Immature natural killer cell (primary cell): ENCODE data around the gene THEMIS. TPM values are rescaled to one million over a fixed set of nuclear protein-coding genes. Genes with fewer than 3 reads are reported as not detected.
"Not testable (repeated sequence)": the region's sequence is repeated elsewhere in the genome, so short reads cannot be mapped to it uniquely, and the experiment has no call there.

Experiments
- DNase-seq, 3 donors: peaks; one replicate each; pipeline ENCODE4 v3.0.0; 2022; ENCODE audit warnings: mixed read lengths in 1 of 3
- H3K27ac Mint-ChIP-seq, 6 donors: one replicate each; pipeline ENCODE4 v1.8.0; 2020; ENCODE audit warnings: mixed read lengths in 6 of 6, mild to moderate bottlenecking in 5 of 6, inconsistent platforms in 4 of 6, moderate library complexity in 3 of 6
- H3K27me3 Mint-ChIP-seq, 3 donors: one replicate each; pipeline ENCODE4 v1.8.0; 2020 to 2021; ENCODE audit warnings: low read depth in 3 of 3, mild to moderate bottlenecking in 3 of 3, mixed read lengths in 3 of 3, moderate library complexity in 3 of 3, inconsistent platforms in 1 of 3
- H3K36me3 Mint-ChIP-seq, 3 donors: one replicate each; pipeline ENCODE4 v1.8.0; 2020; ENCODE audit warnings: mixed read lengths in 3 of 3, inconsistent platforms in 2 of 3, mild to moderate bottlenecking in 2 of 3
- H3K4me1 Mint-ChIP-seq, 2 donors: one replicate each; pipeline ENCODE4 v1.8.0; 2020; ENCODE audit warnings: inconsistent platforms in 2 of 2, mild to moderate bottlenecking in 2 of 2, mixed read lengths in 2 of 2, moderate library complexity in 1 of 2
- H3K4me3 Mint-ChIP-seq, 5 donors: one replicate each; pipeline ENCODE4 v1.8.0; 2020; ENCODE audit warnings: mild to moderate bottlenecking in 5 of 5, mixed read lengths in 5 of 5, inconsistent platforms in 3 of 5, moderate library complexity in 3 of 5
- H3K9me3 Mint-ChIP-seq, 6 donors: one replicate each; pipeline ENCODE4 v1.8.0; 2020; ENCODE audit warnings: mild to moderate bottlenecking in 6 of 6, mixed read lengths in 6 of 6, inconsistent platforms in 4 of 6, moderate library complexity in 3 of 6
- polyA plus RNA-seq, 3 donors: library from polyadenylated mRNA; unstranded; fragments of 300-500 nt; fragmentation: Illumina TruSeq; gene quantifications; one replicate each; pipeline ENCODE4 v1.2.3, GENCODE V29; 2021

Gene THEMIS
- polyA plus RNA-seq, 3 donors from 2014 or later, result 0.12 to 1.6 (median 0.57) TPM

DNA sequence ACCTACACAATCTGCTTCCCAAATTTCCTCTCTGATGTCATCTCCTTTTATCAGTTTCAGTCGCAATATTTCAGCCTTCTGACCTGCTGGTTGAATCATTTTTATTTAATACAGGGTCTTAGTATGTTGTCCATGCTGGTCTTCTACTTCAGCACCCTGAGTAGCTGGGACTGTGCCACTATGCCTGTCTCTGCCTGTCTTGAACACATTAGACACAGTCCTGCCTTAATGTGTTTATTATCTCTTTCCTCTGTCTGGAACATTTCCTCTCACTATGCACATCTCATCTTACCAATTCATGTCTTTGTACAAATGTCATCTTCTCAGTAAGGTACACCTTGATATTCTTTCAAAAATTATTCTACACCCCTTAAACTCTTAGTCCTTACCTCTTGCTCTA lies 106.5 kb downstream of the THEMIS start:
- no peak for DNase-seq
- H3K4me1 Mint-ChIP-seq, result peaks cover 0 to 1% of the 10 kb centered on the region in 2 donors
- H3K9me3 Mint-ChIP-seq, result no peaks in the 10 kb centered on the region
- H3K27ac Mint-ChIP-seq, result no peak overlapping the region
- no peak overlapping the region for H3K4me3 Mint-ChIP-seq
- peaks cover 0 to 3% (median 3%) of the 10 kb centered on the region in 3 donors for H3K27me3 Mint-ChIP-seq
- no peaks in the 10 kb centered on the region for H3K36me3 Mint-ChIP-seq

DNA sequence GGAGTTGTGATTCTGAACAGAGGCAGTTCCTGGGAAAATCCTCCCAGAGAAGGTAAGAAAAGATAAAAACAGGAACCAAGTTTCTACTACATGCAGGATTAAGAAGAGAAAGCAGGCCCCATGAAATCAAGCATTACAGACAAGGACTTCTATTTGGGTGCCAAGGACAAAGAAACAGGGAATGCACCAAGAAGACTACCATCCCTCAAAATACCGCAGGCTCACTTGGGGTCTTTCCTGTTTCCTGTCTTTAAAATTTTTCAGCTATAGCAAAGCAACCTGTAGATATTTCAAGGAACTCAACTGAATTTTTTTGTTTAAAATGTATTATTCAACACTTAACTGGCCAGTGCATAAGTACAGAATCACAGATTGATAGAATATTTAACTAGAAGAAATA lies 107.5 kb downstream of the THEMIS start:
- Mint-ChIP-seq H3K9me3 (peaks cover 0 to 1% (median 0%) of the 10 kb centered on the region in 6 donors), H3K4me1 (peaks cover 0 to 1% of the 10 kb centered on the region in 2 donors), H3K27ac (no peak overlapping the region), H3K4me3 (no peak overlapping the region), H3K36me3 (no peaks in the 10 kb centered on the region), H3K27me3 (peaks cover 0 to 3% (median 3%) of the 10 kb centered on the region in 3 donors)
- no peak for DNase-seq

DNA sequence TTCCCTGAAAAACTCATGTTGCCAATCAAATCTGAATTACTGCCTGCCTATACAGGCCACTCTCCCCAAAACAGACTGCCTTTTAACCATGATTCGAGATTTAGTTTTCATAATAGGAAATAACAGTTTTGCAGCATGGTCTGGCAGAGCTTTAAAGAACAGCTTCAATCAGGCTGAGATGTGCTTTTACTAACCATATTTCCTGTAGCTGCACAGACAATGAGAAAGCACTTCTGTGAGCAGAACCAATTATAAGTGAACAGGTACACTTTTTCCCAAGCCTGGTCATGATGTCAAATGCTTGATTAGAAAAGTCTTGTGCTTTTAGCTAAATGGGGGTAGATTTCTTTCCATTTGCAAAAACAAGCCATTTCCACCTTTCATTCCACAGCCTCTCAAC lies 108.2 kb downstream of the THEMIS start:
- Mint-ChIP-seq H3K27ac (no peak overlapping the region), H3K27me3 (peaks cover 0 to 3% (median 3%) of the 10 kb centered on the region in 3 donors), H3K4me1 (peaks cover 0 to 1% of the 10 kb centered on the region in 2 donors), H3K4me3 (no peak overlapping the region), H3K36me3 (no peaks in the 10 kb centered on the region), H3K9me3 (peaks cover 0 to 1% (median 0%) of the 10 kb centered on the region in 6 donors)
- DNase-seq, result no peak

DNA sequence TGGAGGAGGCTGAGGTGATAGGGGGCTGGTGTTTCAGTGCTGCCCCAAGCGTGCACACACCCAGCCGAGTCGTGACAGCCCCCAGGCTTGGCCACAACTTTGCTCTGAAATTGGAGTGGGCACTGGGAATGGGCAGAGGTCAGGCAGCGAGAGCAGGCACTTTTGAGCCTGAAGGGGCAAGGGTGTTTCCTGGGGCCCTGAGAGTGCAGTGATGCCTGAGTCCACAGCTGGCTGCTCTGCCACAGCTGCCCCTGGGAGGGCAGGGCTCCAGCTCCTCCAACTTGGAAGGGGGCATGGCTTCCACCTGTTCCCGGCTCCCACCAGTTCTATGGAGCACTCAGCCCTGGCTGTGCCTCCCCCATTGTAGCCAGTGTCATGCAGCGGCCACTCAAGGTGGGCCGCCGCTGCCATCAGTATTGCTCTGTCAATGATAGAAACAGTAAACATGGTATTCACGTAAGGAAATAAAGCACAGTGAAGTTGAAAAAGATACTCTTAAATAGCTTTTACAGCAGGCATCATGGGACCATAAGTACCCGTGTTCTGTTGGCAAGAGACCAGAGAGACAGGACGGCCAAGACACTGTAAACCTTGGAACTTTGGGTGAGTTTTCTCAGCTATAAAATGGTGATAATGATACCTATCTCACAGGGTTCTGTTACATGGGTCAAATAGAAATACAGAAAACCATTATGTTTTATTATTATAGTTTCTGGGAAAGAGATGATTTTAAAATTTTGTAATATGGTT lies 108.9 kb downstream of the THEMIS start:
- Mint-ChIP-seq H3K27ac (no peak overlapping the region), H3K4me1 (no peaks in the 10 kb centered on the region), H3K9me3 (peaks cover 0 to 1% (median 0%) of the 10 kb centered on the region in 6 donors), H3K27me3 (peaks cover 0 to 4% (median 3%) of the 10 kb centered on the region in 3 donors), H3K36me3 (no peaks in the 10 kb centered on the region), H3K4me3 (no peak overlapping the region)
- no peak for DNase-seq

DNA sequence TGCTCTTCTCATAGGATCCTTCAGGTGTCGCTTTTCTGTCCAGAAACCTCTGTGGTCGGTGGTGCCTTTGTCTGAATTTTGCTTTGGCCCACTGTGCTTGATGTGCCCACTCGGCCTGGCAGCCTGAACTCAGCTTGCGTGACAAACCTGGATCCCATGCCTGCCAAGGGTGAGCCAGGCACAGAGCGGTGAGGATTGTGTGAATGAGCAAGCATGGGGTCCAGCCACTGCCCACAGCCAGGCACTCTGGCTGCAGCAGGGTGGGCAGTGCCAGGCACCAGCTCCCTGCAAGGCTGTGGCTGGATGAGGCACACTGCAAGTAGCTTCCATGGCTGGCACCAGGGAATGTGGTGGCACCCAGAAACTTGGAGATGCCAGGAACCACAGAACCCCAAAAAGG lies 110.3 kb downstream of the THEMIS start:
- Mint-ChIP-seq H3K4me3 (no peak overlapping the region), H3K9me3 (peaks cover 0 to 1% (median 0%) of the 10 kb centered on the region in 6 donors), H3K27ac (no peak overlapping the region), H3K36me3 (no peaks in the 10 kb centered on the region), H3K27me3 (peaks cover 0 to 4% (median 3%) of the 10 kb centered on the region in 3 donors), H3K4me1 (no peaks in the 10 kb centered on the region)
- DNase-seq, result no peak

DNA sequence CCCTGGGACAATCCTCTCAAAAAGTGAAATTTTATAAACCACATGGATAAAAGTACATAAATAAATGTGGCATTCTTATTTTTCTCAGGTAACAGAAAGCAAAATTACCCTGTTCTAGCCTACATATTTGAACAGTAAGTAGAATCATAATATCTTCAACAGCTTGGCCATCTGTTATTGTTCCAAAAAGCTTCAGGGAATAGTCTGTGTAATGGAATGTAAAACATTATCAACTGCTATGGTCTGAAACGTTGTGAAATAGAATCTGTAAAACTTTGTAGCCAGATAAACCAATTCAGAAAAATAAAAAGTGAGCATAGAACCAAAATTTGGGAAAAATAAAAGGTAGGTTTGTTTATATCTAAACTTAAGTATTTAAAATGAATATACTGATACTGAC lies 114.7 kb downstream of the THEMIS start:
- Mint-ChIP-seq H3K27me3 (peaks cover 0 to 2% (median 2%) of the 10 kb centered on the region in 3 donors), H3K4me1 (no peaks in the 10 kb centered on the region), H3K9me3 (peaks cover 0 to 7% (median 0%) of the 10 kb centered on the region in 6 donors), H3K27ac (no peak overlapping the region), H3K36me3 (no peaks in the 10 kb centered on the region), H3K4me3 (no peak overlapping the region)
- DNase-seq, result no peak

DNA sequence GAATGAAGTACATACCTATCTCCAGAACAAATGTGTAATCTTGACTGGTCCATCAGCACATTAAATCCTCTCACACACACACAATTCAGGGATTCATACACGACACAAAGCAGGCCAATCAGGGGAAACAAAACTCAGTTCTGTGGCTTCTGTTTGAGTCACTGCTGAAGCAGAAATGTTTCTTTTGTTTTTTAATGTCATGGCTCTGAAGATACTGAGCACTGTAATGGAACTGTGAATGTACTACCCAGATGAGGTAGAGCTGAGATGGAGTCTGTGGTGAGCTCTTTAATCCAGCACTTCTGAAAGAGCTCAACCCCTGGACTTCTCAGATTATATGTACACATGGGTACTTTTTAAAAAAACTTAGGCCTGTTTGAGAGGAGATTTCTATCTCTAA lies 116.4 kb downstream of the THEMIS start:
- DNase-seq, result no peak
- Mint-ChIP-seq H3K36me3 (no peaks in the 10 kb centered on the region), H3K4me3 (no peak overlapping the region), H3K9me3 (peaks cover 0 to 11% (median 0%) of the 10 kb centered on the region in 6 donors), H3K4me1 (no peaks in the 10 kb centered on the region), H3K27me3 (peaks cover 0 to 1% (median 0%) of the 10 kb centered on the region in 3 donors), H3K27ac (no peak overlapping the region)

DNA sequence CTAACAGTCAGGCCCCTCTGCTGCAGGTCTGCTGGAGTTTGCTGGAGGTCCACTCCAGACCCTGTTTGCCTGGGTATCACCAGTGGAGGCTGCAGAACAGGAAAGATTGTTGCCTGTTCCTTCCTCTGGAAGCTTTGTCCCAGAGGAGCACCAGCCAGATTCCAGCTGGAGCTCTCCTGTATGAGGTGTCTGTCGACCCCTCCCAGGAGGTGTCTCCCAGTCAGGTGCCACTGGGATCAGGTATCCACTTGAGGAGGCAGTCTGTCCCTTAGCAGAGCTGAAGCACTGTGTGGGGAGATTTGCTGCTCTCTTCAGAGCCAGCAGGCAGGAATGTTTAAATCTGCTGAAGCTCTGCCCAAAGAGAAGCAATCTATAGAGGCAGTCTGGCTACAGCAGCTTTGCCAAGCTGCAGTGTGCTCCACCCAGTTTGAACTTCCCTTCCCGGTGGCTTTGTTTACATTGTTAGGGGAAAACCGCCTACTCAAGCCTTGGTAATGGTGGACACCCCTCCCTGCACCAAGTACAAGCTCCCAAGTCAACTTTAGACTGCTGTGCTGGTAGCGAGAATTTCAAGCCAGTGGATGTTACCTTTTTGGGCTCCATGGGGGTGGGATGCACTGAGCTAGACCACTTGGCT lies 119.1 kb downstream of the THEMIS start:
- H3K27ac Mint-ChIP-seq, H3K27me3 Mint-ChIP-seq, DNase-seq, H3K4me3 Mint-ChIP-seq, H3K36me3 Mint-ChIP-seq, H3K9me3 Mint-ChIP-seq, H3K4me1 Mint-ChIP-seq: not testable (repeated sequence)

DNA sequence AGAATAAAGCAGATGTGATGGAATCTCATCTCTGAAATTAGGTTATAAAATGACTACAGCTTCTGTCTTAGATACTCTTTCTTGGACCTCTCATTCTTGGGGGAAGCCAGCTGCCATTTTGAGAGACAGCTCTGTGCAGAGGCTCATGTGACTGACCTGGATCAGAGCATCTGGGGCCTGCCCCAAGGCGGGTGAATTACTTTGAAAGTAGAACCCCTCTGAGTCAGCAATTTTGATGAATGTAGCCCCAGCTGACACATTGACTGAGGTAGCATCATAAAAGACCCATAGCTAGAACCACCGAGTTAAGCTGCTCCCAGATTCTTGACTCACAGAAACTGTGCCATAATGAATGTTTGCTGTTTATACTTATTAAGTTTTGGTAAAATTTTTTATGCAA lies 124.5 kb downstream of the THEMIS start:
- peaks cover 0 to 6% (median 0%) of the 10 kb centered on the region in 6 donors for H3K9me3 Mint-ChIP-seq
- no peaks in the 10 kb centered on the region for H3K36me3 Mint-ChIP-seq
- H3K4me3 Mint-ChIP-seq, result no peak overlapping the region
- H3K4me1 Mint-ChIP-seq, result no peaks in the 10 kb centered on the region
- H3K27ac Mint-ChIP-seq, result no peak overlapping the region
- no peaks in the 10 kb centered on the region for H3K27me3 Mint-ChIP-seq
- DNase-seq, result no peak

DNA sequence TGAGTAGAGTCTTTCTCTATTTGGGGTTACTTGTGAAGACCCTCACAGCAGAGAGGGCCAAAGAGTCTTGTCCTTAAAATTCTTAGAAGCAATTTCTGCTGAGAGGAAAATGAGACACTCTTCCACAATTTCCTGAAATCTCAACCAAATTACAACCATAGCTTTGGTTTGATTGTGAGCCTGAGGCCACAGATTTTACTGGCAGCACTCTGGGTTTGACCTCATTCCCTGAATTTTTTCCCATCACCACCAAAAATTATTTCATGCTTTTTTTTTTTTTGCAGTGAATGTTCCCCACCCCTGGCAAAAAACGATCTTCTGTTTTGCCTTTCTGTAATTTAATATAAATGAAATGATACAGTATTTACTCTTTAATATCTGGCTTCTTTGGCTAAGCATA lies 125.5 kb downstream of the THEMIS start:
- Mint-ChIP-seq H3K27ac (no peak overlapping the region), H3K27me3 (no peaks in the 10 kb centered on the region), H3K36me3 (no peaks in the 10 kb centered on the region), H3K9me3 (peaks cover 0 to 2% (median 0%) of the 10 kb centered on the region in 6 donors), H3K4me1 (no peaks in the 10 kb centered on the region), H3K4me3 (no peak overlapping the region)
- no peak for DNase-seq

DNA sequence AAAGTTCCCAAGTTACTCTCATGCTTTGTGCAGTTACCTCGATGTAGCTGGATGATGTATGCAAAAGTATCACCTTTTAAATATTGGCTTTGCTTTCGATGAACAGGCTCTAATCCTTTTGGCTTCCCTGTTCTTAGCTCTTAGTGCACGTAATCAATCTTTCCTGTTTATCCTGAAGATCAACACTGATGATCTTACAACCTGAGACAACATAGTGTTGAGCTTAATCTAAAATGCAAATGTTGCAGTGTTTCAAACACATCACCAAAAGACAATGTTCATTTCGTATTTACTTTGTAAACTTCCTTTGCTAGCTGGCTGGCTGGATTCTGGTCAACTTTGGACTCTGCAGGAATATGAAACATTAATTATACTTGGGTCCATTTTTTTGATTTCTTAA lies 132.1 kb downstream of the THEMIS start:
- Mint-ChIP-seq H3K27me3 (peaks cover 0 to 2% (median 0%) of the 10 kb centered on the region in 3 donors), H3K4me3 (no peak overlapping the region), H3K36me3 (no peaks in the 10 kb centered on the region), H3K9me3 (peaks cover 0 to 5% (median 0%) of the 10 kb centered on the region in 6 donors), H3K27ac (no peak overlapping the region), H3K4me1 (no peaks in the 10 kb centered on the region)
- DNase-seq, result no peak

DNA sequence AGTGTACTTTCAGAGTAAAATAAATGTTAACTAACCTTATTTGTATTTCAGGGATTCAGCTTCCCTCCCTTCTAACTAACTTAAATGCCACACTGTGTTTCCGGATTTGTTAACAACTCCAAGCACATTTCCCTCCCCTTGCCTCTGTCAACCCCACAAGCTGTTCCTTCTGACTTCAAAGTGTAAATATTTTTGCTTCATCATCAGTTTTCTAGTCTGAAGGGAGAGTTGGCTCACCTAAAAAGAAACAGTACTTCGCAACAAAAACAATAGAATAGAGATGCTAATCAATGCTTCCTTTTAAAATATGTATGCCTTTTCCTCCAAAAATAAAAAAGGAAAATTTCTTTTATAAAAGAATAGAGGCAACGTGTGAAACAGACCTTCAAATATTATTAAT lies 132.6 kb downstream of the THEMIS start:
- Mint-ChIP-seq H3K36me3 (no peaks in the 10 kb centered on the region), H3K27ac (no peak overlapping the region), H3K27me3 (peaks cover 0 to 2% (median 0%) of the 10 kb centered on the region in 3 donors), H3K4me1 (no peaks in the 10 kb centered on the region), H3K9me3 (peaks cover 0 to 5% (median 0%) of the 10 kb centered on the region in 6 donors), H3K4me3 (no peak overlapping the region)
- no peak for DNase-seq

DNA sequence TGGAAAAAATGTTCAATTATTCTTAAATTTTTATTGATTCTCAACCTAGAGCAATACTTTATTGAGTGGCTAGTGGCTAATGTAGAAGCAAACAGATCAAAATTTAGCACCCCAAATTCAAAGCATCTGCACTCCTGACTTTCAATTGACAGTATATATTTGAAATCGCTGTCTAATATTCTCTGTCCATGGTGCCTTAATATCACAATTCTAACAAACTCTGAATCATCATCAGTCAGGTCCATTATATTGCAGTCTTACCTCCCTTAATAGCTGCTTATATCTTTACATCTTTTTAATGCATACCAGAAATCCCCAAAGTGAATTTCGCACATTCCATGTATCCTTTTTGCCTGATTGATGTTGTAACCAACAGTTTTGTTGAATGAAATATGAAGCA lies 134.9 kb downstream of the THEMIS start:
- H3K27me3 Mint-ChIP-seq, result peaks cover 0 to 2% (median 0%) of the 10 kb centered on the region in 3 donors
- no peak overlapping the region for H3K4me3 Mint-ChIP-seq
- no peak for DNase-seq
- H3K4me1 Mint-ChIP-seq, result no peaks in the 10 kb centered on the region
- no peaks in the 10 kb centered on the region for H3K36me3 Mint-ChIP-seq
- H3K27ac Mint-ChIP-seq, result no peak overlapping the region
- H3K9me3 Mint-ChIP-seq, result peaks cover 0 to 5% (median 0%) of the 10 kb centered on the region in 6 donors

DNA sequence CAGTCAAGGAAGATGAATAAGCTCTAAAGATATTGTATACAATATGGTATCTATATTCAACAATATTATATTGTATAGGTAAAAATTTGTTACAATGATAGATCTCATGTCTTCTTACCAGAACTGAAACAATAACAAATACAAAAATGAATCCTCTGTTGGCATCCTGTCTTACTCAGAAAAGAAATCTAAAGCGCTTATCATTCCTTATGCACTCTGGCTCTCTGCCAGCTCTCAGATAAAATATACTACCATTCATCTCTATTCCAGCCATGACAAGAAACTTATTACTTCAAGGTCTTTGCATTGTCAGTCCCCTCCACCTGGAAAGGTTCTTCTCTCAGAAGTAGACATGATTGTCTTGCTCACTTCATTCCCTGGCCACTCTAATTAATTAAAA lies 138.6 kb downstream of the THEMIS start:
- no peaks in the 10 kb centered on the region for H3K36me3 Mint-ChIP-seq
- H3K27me3 Mint-ChIP-seq, result no peaks in the 10 kb centered on the region
- H3K27ac Mint-ChIP-seq, result no peak overlapping the region
- DNase-seq, result no peak
- no peak overlapping the region for H3K4me3 Mint-ChIP-seq
- H3K4me1 Mint-ChIP-seq, result no peaks in the 10 kb centered on the region
- peaks cover 0 to 3% (median 0%) of the 10 kb centered on the region in 6 donors for H3K9me3 Mint-ChIP-seq
